ENCODE results near the gene GRM4.

The GRM4 gene

GRCh38 chr6:33992191-33992590, 153.7 kb downstream of the GRM4 start:
- DNase-seq = no peak

- DNase-seq = no peak
These were observed 154.3 kb downstream of the GRM4 start for GRCh38 chr6:33991610-33992009.

- DNase-seq = no peak
These were observed 155.8 kb downstream of the GRM4 start for GRCh38 chr6:33990061-33990541.

GRCh38 chr6:33989016-33989854, 156.7 kb downstream of the GRM4 start:
- DNase-seq = no peak

GRCh38 chr6:33988121-33989015, 157.5 kb downstream of the GRM4 start:
- no peak for DNase-seq

GRCh38 chr6:33987531-33988021, 158.3 kb downstream of the GRM4 start:
- DNase-seq = no peak

GRCh38 chr6:33985947-33986346, 159.9 kb downstream of the GRM4 start:
- DNase-seq = no peak

GRCh38 chr6:33985313-33985751, 160.6 kb downstream of the GRM4 start:
- no peak for DNase-seq

- DNase-seq = no peak
These were observed 161.2 kb downstream of the GRM4 start for GRCh38 chr6:33984466-33985312.

GRCh38 chr6:33983721-33984465, 162.0 kb downstream of the GRM4 start:
- DNase-seq = no peak

- DNase-seq = no peak
These were observed 162.7 kb downstream of the GRM4 start for GRCh38 chr6:33983109-33983716.

GRCh38 chr6:33981861-33982260, 164.0 kb downstream of the GRM4 start:
- DNase-seq = no peak

GRCh38 chr6:33981421-33981820, 164.5 kb downstream of the GRM4 start:
- DNase-seq = no peak

- no peak for DNase-seq
These were observed 165.4 kb downstream of the GRM4 start for GRCh38 chr6:33980176-33981175.

GRCh38 chr6:33979750-33980149, 166.1 kb downstream of the GRM4 start:
- DNase-seq = no peak

GRCh38 chr6:33978412-33979150, 167.3 kb downstream of the GRM4 start:
- no peak for DNase-seq

- DNase-seq = no peak
These were observed 168.1 kb downstream of the GRM4 start for GRCh38 chr6:33977606-33978411.
